ENCODE measurements around the gene EPN2. TPM values are rescaled to one million over a fixed set of nuclear protein-coding genes. Genes with fewer than 3 reads are reported as not detected.

Gene EPN2
- total and polyA plus RNA-seq, 10 of the 15 experiments (the other 5 are each of a cell fraction or from before 2014, with no cell fraction given): 0.26 to 8.4 (median 4.7) TPM

- Histone ChIP-seq H3K27me3 (replicated peaks in 1 of 2; ENCODE audit: control insufficient read depth in 2 of 2, insufficient read depth in 2 of 2, low read length in 1 of 2) (no peaks in the 10 kb centered on the region), H3K9ac (ENCODE audit: control insufficient read depth, insufficient read depth, low read length) (no peak overlapping the region), H2AFZ (ENCODE audit: control insufficient read depth, low read depth, low read length) (no peak overlapping the region), H3K27ac (ENCODE audit: control insufficient read depth, insufficient read depth) (no peak overlapping the region), H3K4me3 (no peak overlapping the region), H3K4me1 (ENCODE audit: control insufficient read depth, insufficient read depth, low read length) (no peaks in the 10 kb centered on the region), H4K20me1 (ENCODE audit: control insufficient read depth, insufficient read depth) (no peaks in the 10 kb centered on the region), H3K36me3 (ENCODE audit: control insufficient read depth in 2 of 2, insufficient read depth in 2 of 2, low read length in 1 of 2) (no peaks in the 10 kb centered on the region; a peak in 1 of 4 replicates), H3K4me2 (ENCODE audit: control insufficient read depth, insufficient read depth) (no peak overlapping the region), H3K9me3 (replicated peaks; ENCODE audit: control insufficient read depth, insufficient read depth, low read length) (no peaks in the 10 kb centered on the region), H3K79me2 (ENCODE audit: control insufficient read depth, insufficient read depth, low read length) (no peaks in the 10 kb centered on the region)
- in situ Hi-C loops (cut with MboI): no loop called here
- WGBS (ENCODE audit: insufficient coverage, insufficient replicate concordance, low lambda C conversion rate, missing lambda C conversion rate): 18% methylated on average over 3 of the region's 3 CpGs
- DNase-seq (ENCODE audit: low read depth, low spot score) (no peak), ATAC-seq (no peak), FAIRE-seq (no peak)
- ChIA-PET CTCF (interaction anchor here (0.8 to 1.0 kb wide), 2 partner anchors 9 to 46 kb away, joined by 3 to 4 read pairs; partner anchors contain the start of gene B9D1), POLR2A (interaction anchor here (0.9 kb wide), 1 partner anchor 45 kb away, joined by 3 read pairs; no protein-coding TSS in a partner anchor), RAD21 (ENCODE audit: unreplicated experiment) (interaction anchor here (1.1 kb wide), 1 partner anchor 9 kb away, joined by 3 read pairs; no protein-coding TSS in a partner anchor), SMC1A (ENCODE audit: uncharacterized antibody, unreplicated experiment) (no interaction called here)
- TF ChIP-seq CBX3 (IDR thresholded peaks at IDR 0.05; ENCODE audit: borderline replicate concordance, low read depth): no peak
- TF ChIP-seq POLR2A (IDR thresholded peaks at IDR 0.05; ENCODE audit: low read depth, low read length): no peak
- no peak for TF ChIP-seq TCF7 (IDR thresholded peaks at IDR 0.05; ENCODE audit: borderline replicate concordance)
- no peak for TF ChIP-seq YBX1 (IDR thresholded peaks at IDR 0.05)
- TF ChIP-seq, protein P1, sequence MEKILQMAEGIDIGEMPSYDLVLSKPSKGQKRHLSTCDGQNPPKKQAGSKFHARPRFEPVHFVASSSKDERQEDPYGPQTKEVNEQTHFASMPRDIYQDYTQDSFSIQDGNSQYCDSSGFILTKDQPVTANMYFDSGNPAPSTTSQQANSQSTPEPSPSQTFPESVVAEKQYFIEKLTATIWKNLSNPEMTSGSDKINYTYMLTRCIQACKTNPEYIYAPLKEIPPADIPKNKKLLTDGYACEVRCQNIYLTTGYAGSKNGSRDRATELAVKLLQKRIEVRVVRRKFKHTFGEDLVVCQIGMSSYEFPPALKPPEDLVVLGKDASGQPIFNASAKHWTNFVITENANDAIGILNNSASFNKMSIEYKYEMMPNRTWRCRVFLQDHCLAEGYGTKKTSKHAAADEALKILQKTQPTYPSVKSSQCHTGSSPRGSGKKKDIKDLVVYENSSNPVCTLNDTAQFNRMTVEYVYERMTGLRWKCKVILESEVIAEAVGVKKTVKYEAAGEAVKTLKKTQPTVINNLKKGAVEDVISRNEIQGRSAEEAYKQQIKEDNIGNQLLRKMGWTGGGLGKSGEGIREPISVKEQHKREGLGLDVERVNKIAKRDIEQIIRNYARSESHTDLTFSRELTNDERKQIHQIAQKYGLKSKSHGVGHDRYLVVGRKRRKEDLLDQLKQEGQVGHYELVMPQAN (conservative IDR thresholded peaks at IDR 0.05): no peak
- no peak for TF ChIP-seq SUZ12 (IDR thresholded peaks at IDR 0.05; ENCODE audit: unreplicated experiment)
- no peak for TF ChIP-seq SREBF2 (IDR thresholded peaks at IDR 0.05; ENCODE audit: low read length)
- no peak for TF ChIP-seq NFYA (IDR thresholded peaks at IDR 0.05; ENCODE audit: borderline replicate concordance, low read depth, low read length)
- TF ChIP-seq BCL11A (IDR thresholded peaks at IDR 0.05; ENCODE audit: low read depth, low read length): no peak
- BruUV-seq (replicated peaks): no TSS peak
- intact Hi-C loops (cut with micrococcal nuclease; ENCODE audit: unreplicated experiment): no loop called here
Observed at GRCh38 chr17:19316761-19317358, 79.7 kb downstream of the EPN2 start.

All from GM12878 (cell line).